K562 (cell line): ENCODE measurements around the gene BCAN. TPM values are rescaled to one million over a fixed set of nuclear protein-coding genes. Genes with fewer than 3 reads are reported as not detected.

Source experiments
- ATAC-seq: fragments of 200-7000 bp; cut with Tn5 transposase; 3 replicates; pipeline ENCODE4 v1.9.1; 2020; ENCODE audit warnings: moderate library complexity
- BruUV-seq: library from RNA; stranded (reverse); fragments of 400-500 nt; replicated peaks from 2 replicates; lab custom pipeline; 2021; lab: Mats Ljungman, UMichigan
- CTCF ChIA-PET: fragments of 300-600 bp; formaldehyde crosslinking; extraction: SDS; loops from one replicate; lab custom pipeline; 2021; ENCODE audit warnings: low intra/inter-chr PET ratio; lab: Yijun Ruan, JAX
- POLR2A ChIA-PET: fragments of 300-600, 350-650 bp; sonication (Branson Sonifier 250); formaldehyde crosslinking; extraction: SDS; loops from one replicate; lab custom pipeline; 2021; ENCODE audit warnings: antibody characterized with exemption, inconsistent platforms; lab: Yijun Ruan, JAX
- DNase-seq, 4 experiments: peaks; one replicate each; pipeline versions ENCODE4 v3.0.0 to v3.0.0-alpha.2; 2011 to 2018; ENCODE audit warnings: low spot score in 3 of 4, mixed read lengths in 3 of 4; ENCODE audit errors: extremely low read depth in 1 of 4
- FAIRE-seq: peaks from 2 replicates; lab custom pipeline; 2011; peaks lifted over from hg19 to GRCh38; lab: Jason Lieb, UNC
- H2AFZ ChIP-seq: 2 replicates; pipeline ENCODE4 v1.6.0; 2011; ENCODE audit warnings: low read depth, low read length, control low read depth, inconsistent platforms
- H3K27ac ChIP-seq: fragments of 200-600 bp; 3 replicates; pipeline ENCODE4 v1.8.0; 2011; ENCODE audit warnings: low read depth, mild to moderate bottlenecking, control low read depth, inconsistent platforms, low read length, moderate library complexity, mixed read lengths; ENCODE audit errors: extremely low read depth
- H3K27me3 ChIP-seq, 2 experiments: fragments of 300-600 bp in 1 of 2; 2 replicates in 1 of 2; 3 replicates in 1 of 2; pipeline versions ENCODE4 v1.6.0 to v1.8.0; 2011; ENCODE audit warnings: inconsistent platforms in 2 of 2, low read length in 2 of 2, mild to moderate bottlenecking in 1 of 2, mixed read lengths in 1 of 2, moderate library complexity in 1 of 2; ENCODE audit not compliant: control insufficient read depth in 2 of 2, insufficient read depth in 2 of 2
- H3K36me3 ChIP-seq: fragments of 300-600 bp; 3 replicates; pipeline ENCODE4 v1.8.0; 2011; ENCODE audit warnings: mild to moderate bottlenecking, low read length, inconsistent platforms; ENCODE audit not compliant: control insufficient read depth, insufficient read depth
- H3K4me1 ChIP-seq, 2 experiments: fragments of 200-600 bp in 1 of 2; replicated peaks in 1 of 2; 2 replicates in 1 of 2; 3 replicates in 1 of 2; pipeline versions ENCODE4 v1.5.1 to v1.8.0; 2011; ENCODE audit warnings: inconsistent platforms in 2 of 2, low read length in 2 of 2, mild to moderate bottlenecking in 1 of 2, mixed read lengths in 1 of 2, moderate library complexity in 1 of 2; ENCODE audit not compliant: control insufficient read depth in 2 of 2, insufficient read depth in 2 of 2
- H3K4me2 ChIP-seq: 2 replicates; pipeline ENCODE4 v1.6.1; 2011; ENCODE audit warnings: low read length, control low read depth, inconsistent platforms, mixed read lengths; ENCODE audit not compliant: insufficient read depth
- H3K4me3 ChIP-seq: fragments of 200-600 bp; sonication (generic), shearing (Covaris generic); 2 replicates; pipeline ENCODE4 v1.5.1; 2016; ENCODE audit warnings: control low read depth, inconsistent platforms
- H3K79me2 ChIP-seq: fragments of 200-600 bp; 3 replicates; pipeline ENCODE4 v1.8.0; 2011; ENCODE audit warnings: low read length, inconsistent platforms; ENCODE audit not compliant: control insufficient read depth, insufficient read depth
- H3K9ac ChIP-seq, 2 experiments: 2 replicates each; pipeline versions ENCODE4 v1.6.0 to v1.6.1; 2011; ENCODE audit warnings: low read depth in 2 of 2, low read length in 2 of 2, control low read depth in 1 of 2, inconsistent platforms in 1 of 2, mild to moderate bottlenecking in 1 of 2, mixed read lengths in 1 of 2; ENCODE audit not compliant: insufficient read depth in 1 of 2
- H3K9me1 ChIP-seq: one replicate; pipeline ENCODE4 v1.6.0; 2011; ENCODE audit warnings: inconsistent platforms, mild to moderate bottlenecking, low read length, moderate library complexity; ENCODE audit not compliant: control insufficient read depth, insufficient read depth
- H3K9me3 ChIP-seq: replicated peaks from 2 replicates; pipeline ENCODE4 v1.5.1; 2011; ENCODE audit warnings: low read depth, low read length, inconsistent platforms; ENCODE audit not compliant: control insufficient read depth, insufficient read depth
- H4K20me1 ChIP-seq: replicated peaks from 2 replicates; pipeline ENCODE4 v1.6.1; 2011; ENCODE audit warnings: low read length, inconsistent platforms, mixed read lengths; ENCODE audit not compliant: control insufficient read depth, insufficient read depth
- KLF13 ChIP-seq: fragments of 450-650 bp; IDR thresholded peaks from 2 replicates; pipeline ENCODE4 v1.6.1; 2016; ENCODE audit warnings: missing genetic modification characterization, low read depth, mild to moderate bottlenecking, missing compliant biosample characterization, moderate library complexity, borderline replicate concordance
- NCOR1 ChIP-seq: fragments of 450-650 bp; IDR thresholded peaks from 2 replicates; pipeline ENCODE4 v1.6.1; 2016; ENCODE audit warnings: mild to moderate bottlenecking, moderate library complexity
- PCBP2 ChIP-seq: fragments of 200-400 bp; formaldehyde crosslinking; IDR thresholded peaks from 2 replicates; pipeline ENCODE4 v1.6.1; 2018; ENCODE audit warnings: low read length, low read depth, mild to moderate bottlenecking, moderate library complexity; ENCODE audit not compliant: poor library complexity, severe bottlenecking
- POLR2A ChIP-seq: fragments of 450-650 bp; conservative IDR thresholded peaks from 2 replicates; pipeline ENCODE4 v1.6.1; 2016
- SRSF1 ChIP-seq: fragments of 200-400 bp; formaldehyde crosslinking; IDR thresholded peaks from 2 replicates; pipeline ENCODE4 v1.6.1; 2017; ENCODE audit warnings: mild to moderate bottlenecking, low read depth, low read length, moderate library complexity
- SUPT5H ChIP-seq: fragments of 450-650 bp; IDR thresholded peaks from 2 replicates; pipeline ENCODE4 v1.6.1; 2016
- TGIF2 ChIP-seq: sonication (generic); formaldehyde crosslinking; IDR thresholded peaks from 2 replicates; pipeline ENCODE4 v1.8.1; 2022; ENCODE audit warnings: mild to moderate bottlenecking, missing genetic modification reagents, moderate library complexity
- WGBS: fragments of 100-300 bp; shearing (Covaris generic); methylation state at CpG from one replicate; pipeline ENCODE4 v1.1.6; 2016; ENCODE audit warnings: low coverage, mixed read lengths; ENCODE audit not compliant: insufficient coverage; ENCODE audit errors: missing lambda C conversion rate; 5-methylcytosine and 5-hydroxymethylcytosine counted together
- in situ Hi-C: fragments of 300-500 bp; cut with MboI; formaldehyde crosslinking; loops from 4 replicates; pipeline ENCODE4 v1.15.0; 2018; ENCODE audit warnings: inconsistent platforms, mixed read lengths
- intact Hi-C: fragments of 100-400 bp; cut with micrococcal nuclease; formaldehyde crosslinking; loops from 2 replicates; pipeline ENCODE4 v1.14.2; 2022
- polyA plus RNA-seq, 8 experiments: library from polyadenylated mRNA; depleted of rRNA in 4 of 8; stranded (reverse) in 5 of 8; unstranded in 3 of 8; fragments of >200 nt; fragmentation: Nextera tagmentation in 2 of 8; fragmentation: Illumina TruSeq in 1 of 8; extraction: Ambion mirVana in 2 of 8; extraction: Trizol in 1 of 8; gene quantifications; 2 replicates each; pipeline versions ENCODE4 v1.2.1 to v1.2.3, GENCODE V29; 2011 to 2014; ENCODE audit warnings: inconsistent platforms in 1 of 8, missing spikeins in 1 of 8
- total RNA-seq, 7 experiments: library from RNA; depleted of rRNA in 6 of 7; stranded (reverse); fragments of >200 nt in 6 of 7; fragmentation: Illumina TruSeq in 2 of 7; extraction: Trizol in 2 of 7; gene quantifications; 2 replicates each; pipeline versions ENCODE4 v1.2.1 to v1.2.3, GENCODE V29; 2011 to 2021; ENCODE audit warnings: low replicate concordance in 1 of 7
- TF ChIP-seq, protein P1 (sequence below): fragments of 450-650 bp; IDR thresholded peaks from 2 replicates; pipeline ENCODE4 v1.6.1; 2018; ENCODE audit not compliant: partially characterized antibody
- TF ChIP-seq, protein P2 (sequence below): sonication (generic); formaldehyde crosslinking; IDR thresholded peaks from 2 replicates; pipeline ENCODE4 v1.8.0; 2022; ENCODE audit warnings: mild to moderate bottlenecking, missing genetic modification reagents
- TF ChIP-seq, protein P3 (sequence below): sonication (generic); formaldehyde crosslinking; IDR thresholded peaks from 2 replicates; pipeline ENCODE4 v1.8.0; 2022; ENCODE audit warnings: mild to moderate bottlenecking, missing genetic modification reagents
- TF ChIP-seq, protein P4 (sequence below): fragments of 250-450 bp; sonication (Bioruptor Pico); IDR thresholded peaks from 2 replicates; pipeline ENCODE4 v1.5.1; 2021; ENCODE audit warnings: mild to moderate bottlenecking
- TF ChIP-seq, protein P5 (sequence below), 2 experiments: fragments of 450-650 bp; conservative IDR thresholded peaks; 2 replicates each; pipeline ENCODE4 v1.6.1; 2017; ENCODE audit warnings: mild to moderate bottlenecking in 2 of 2, moderate library complexity in 2 of 2

The BCAN gene
- total and polyA plus RNA-seq, 9 of the 15 experiments (the other 6 are each of a cell fraction or from before 2014, with no cell fraction given): 0.04 to 0.33 (median 0.14) TPM; not detected in 5

DNA sequence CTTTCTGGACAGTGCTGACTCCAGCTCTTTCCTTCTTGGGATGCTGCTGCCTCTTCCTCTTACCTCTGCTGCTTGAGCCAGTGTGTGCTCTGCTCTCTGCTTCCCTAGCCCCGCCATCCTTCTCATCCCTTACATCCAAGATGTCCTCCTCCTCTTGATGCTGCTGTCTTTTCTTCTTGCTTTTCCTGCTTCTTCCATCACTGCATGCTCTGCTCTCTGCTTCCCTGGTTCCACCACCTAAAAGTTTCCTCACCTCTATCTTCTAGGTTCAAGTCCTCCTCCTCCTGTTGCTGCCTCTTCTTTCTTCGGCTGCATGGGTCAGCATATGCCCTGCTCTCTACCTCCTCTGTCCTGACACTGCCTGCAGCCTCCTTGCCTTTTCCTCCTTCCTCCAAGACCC lies 46.9 kb upstream of the BCAN start:
- intact Hi-C loops (no loop called here), in situ Hi-C loops (no loop called here)
- no peak overlapping the region for H3K27ac ChIP-seq
- no peak for FAIRE-seq
- no peaks in the 10 kb centered on the region for H3K9me1 ChIP-seq
- peaks cover 78% of the 10 kb centered on the region for H3K36me3 ChIP-seq
- peaks cover 46% of the 10 kb centered on the region for H3K79me2 ChIP-seq
- no peaks in the 10 kb centered on the region for H4K20me1 ChIP-seq
- H3K4me1 ChIP-seq: peaks cover 8 to 19% of the 10 kb centered on the region in 2 experiments; a peak in 4 of 5 replicates
- no peak for DNase-seq
- BruUV-seq: TSS peak; percentile 76
- no peak for ATAC-seq
- H3K4me2 ChIP-seq: no peak overlapping the region
- H3K27me3 ChIP-seq: no peaks in the 10 kb centered on the region
- 83% methylated on average over 2 of the region's 2 CpGs for WGBS
- H2AFZ ChIP-seq: no peak overlapping the region
- H3K9me3 ChIP-seq: no peaks in the 10 kb centered on the region
- CTCF ChIA-PET: no interaction called here
- H3K9ac ChIP-seq: no peak overlapping the region
- no peak overlapping the region for H3K4me3 ChIP-seq
- POLR2A ChIA-PET: interaction anchor here (0.9 to 1.6 kb wide), 4 partner anchors 8 to 132 kb away, joined by 3 to 6 read pairs (median 4); no protein-coding TSS in a partner anchor
- TF ChIP-seq KLF13 (no peak), POLR2A (peak; percentile 75), SUPT5H (peak; percentile 72), NCOR1 (0 out of 2 replicates have a peak, but pooled peaks have one; percentile 6), TGIF2 (CRISPR knock-in tag) (no peak), PCBP2 (no peak), SRSF1 (no peak)
- TF ChIP-seq, protein P1, sequence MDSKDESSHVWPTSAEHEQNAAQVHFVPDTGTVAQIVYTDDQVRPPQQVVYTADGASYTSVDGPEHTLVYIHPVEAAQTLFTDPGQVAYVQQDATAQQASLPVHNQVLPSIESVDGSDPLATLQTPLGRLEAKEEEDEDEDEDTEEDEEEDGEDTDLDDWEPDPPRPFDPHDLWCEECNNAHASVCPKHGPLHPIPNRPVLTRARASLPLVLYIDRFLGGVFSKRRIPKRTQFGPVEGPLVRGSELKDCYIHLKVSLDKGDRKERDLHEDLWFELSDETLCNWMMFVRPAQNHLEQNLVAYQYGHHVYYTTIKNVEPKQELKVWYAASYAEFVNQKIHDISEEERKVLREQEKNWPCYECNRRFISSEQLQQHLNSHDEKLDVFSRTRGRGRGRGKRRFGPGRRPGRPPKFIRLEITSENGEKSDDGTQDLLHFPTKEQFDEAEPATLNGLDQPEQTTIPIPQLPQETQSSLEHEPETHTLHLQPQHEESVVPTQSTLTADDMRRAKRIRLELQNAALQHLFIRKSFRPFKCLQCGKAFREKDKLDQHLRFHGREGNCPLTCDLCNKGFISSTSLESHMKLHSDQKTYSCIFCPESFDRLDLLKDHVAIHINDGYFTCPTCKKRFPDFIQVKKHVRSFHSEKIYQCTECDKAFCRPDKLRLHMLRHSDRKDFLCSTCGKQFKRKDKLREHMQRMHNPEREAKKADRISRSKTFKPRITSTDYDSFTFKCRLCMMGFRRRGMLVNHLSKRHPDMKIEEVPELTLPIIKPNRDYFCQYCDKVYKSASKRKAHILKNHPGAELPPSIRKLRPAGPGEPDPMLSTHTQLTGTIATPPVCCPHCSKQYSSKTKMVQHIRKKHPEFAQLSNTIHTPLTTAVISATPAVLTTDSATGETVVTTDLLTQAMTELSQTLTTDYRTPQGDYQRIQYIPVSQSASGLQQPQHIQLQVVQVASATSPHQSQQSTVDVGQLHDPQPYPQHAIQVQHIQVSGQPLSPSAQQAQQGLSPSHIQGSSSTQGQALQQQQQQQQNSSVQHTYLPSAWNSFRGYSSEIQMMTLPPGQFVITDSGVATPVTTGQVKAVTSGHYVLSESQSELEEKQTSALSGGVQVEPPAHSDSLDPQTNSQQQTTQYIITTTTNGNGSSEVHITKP: no peak
- TF ChIP-seq, protein P2, sequence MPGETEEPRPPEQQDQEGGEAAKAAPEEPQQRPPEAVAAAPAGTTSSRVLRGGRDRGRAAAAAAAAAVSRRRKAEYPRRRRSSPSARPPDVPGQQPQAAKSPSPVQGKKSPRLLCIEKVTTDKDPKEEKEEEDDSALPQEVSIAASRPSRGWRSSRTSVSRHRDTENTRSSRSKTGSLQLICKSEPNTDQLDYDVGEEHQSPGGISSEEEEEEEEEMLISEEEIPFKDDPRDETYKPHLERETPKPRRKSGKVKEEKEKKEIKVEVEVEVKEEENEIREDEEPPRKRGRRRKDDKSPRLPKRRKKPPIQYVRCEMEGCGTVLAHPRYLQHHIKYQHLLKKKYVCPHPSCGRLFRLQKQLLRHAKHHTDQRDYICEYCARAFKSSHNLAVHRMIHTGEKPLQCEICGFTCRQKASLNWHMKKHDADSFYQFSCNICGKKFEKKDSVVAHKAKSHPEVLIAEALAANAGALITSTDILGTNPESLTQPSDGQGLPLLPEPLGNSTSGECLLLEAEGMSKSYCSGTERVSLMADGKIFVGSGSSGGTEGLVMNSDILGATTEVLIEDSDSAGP: no peak
- TF ChIP-seq, protein P3, sequence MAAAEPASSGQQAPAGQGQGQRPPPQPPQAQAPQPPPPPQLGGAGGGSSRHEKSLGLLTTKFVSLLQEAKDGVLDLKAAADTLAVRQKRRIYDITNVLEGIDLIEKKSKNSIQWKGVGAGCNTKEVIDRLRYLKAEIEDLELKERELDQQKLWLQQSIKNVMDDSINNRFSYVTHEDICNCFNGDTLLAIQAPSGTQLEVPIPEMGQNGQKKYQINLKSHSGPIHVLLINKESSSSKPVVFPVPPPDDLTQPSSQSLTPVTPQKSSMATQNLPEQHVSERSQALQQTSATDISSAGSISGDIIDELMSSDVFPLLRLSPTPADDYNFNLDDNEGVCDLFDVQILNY (CRISPR knock-in tag): no peak
- TF ChIP-seq, protein P4, sequence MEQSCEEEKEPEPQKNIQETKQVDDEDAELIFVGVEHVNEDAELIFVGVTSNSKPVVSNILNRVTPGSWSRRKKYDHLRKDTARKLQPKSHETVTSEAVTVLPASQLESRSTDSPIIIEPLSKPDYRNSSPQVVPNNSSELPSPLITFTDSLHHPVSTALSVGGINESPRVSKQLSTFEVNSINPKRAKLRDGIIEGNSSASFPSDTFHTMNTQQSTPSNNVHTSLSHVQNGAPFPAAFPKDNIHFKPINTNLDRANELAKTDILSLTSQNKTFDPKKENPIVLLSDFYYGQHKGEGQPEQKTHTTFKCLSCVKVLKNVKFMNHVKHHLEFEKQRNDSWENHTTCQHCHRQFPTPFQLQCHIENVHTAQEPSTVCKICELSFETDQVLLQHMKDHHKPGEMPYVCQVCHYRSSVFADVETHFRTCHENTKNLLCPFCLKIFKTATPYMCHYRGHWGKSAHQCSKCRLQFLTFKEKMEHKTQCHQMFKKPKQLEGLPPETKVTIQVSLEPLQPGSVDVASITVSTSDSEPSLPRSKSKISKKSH (CRISPR knock-in tag): no peak
- TF ChIP-seq, protein P5, sequence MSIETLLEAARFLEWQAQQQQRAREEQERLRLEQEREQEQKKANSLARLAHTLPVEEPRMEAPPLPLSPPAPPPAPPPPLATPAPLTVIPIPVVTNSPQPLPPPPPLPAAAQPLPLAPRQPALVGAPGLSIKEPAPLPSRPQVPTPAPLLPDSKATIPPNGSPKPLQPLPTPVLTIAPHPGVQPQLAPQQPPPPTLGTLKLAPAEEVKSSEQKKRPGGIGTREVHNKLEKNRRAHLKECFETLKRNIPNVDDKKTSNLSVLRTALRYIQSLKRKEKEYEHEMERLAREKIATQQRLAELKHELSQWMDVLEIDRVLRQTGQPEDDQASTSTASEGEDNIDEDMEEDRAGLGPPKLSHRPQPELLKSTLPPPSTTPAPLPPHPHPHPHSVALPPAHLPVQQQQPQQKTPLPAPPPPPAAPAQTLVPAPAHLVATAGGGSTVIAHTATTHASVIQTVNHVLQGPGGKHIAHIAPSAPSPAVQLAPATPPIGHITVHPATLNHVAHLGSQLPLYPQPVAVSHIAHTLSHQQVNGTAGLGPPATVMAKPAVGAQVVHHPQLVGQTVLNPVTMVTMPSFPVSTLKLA (conservative IDR thresholded peaks at IDR 0.05): no peak
